Ammon's horn (tissue), 1 donor: Measurements from ENCODE around the gene AMBP.

Experiments used
- DNase-seq: peaks from one replicate; pipeline ENCODE4 v3.0.0-alpha.2; 2016; ENCODE audit warnings: low spot score

AMBP gene

DNA sequence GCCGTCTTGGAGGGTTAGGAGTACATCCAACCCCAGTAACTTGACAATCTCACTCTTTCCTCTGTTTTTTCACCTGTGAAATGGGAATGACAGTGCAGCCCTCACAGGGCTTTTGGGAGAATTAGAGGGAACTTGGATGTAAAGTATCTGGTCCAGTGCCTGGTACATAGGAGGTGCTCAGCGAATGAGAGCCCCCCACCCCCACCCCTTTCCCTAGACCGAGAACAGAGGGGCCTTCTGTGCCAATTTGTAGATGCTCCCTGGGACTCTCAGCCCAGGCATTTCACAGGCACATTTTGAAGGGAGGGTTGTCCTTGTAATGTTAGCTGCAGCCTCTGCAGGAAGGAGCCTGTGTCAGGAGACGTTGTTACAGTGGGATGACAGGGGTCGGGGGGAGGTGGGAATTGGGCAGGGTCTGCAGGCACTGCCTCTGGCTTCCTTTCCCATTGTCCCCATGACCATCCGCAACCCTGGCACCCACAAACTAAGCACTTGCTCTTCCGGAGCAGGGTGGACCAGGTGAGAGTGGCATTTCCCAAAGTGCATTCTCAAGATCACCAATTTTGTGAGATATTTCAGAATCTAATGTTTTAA, 47.0 kb downstream of the AMBP start:
- DNase-seq: no peak

DNA sequence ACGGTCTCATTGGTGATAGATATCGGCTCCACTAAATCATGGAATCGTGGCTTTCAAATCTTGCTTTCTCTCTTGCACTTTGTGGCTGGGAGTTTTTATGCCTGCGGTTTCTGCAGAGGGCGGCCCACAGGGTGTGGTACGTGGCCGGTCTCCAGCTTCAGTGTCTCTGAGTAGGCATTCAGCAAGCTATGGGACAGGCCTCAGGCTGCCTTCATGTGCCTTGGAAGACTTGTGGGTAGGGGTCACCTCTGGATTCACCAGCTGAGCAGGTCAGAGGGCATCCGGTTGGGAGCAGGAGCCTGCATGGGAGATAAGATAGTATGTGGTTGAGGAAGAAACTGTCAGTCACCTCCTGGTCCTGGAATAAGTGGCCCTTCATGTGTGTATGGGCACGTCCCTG, 47.7 kb downstream of the AMBP start:
- DNase-seq: no peak

DNA sequence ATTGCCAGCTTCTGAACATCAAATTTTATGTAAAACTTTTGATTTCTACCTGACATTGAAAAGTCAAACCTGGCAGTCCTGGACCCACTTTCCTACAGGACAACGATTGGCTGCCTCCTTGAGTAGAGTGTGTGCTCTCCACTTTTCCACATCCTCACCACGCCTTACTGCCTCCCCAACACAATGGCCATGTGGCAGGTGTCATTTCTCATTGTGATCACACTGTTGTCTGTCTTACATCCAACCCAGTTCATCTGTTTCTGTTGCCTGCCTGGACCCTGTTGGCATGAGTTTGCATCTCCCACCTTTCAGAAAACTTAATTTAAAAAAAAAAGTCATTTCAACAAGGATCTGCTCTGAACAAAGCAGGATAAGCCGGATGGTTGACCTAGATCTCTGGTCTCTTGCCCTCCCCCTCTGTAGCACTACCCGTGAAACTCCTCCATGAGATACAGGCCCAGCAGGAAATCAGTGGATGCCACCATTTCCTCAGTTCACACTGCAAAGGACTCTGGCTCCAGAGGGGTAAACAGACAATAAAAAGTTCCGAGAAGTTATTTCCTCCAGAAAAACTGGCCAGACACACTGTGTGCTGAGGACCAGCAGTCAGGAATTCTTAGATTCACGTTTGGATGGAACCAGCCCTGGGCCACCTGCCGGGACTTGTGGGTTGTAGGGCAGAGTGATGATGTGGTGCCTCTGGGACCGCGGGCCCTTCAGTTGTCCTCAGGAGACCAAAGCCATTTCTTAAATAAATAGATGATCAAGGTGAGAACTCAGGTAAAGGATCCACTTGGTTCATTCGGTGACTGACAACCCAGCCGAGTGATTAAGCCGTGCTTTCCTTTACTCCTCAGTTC, 48.6 kb downstream of the AMBP start:
- DNase-seq: no peak

DNA sequence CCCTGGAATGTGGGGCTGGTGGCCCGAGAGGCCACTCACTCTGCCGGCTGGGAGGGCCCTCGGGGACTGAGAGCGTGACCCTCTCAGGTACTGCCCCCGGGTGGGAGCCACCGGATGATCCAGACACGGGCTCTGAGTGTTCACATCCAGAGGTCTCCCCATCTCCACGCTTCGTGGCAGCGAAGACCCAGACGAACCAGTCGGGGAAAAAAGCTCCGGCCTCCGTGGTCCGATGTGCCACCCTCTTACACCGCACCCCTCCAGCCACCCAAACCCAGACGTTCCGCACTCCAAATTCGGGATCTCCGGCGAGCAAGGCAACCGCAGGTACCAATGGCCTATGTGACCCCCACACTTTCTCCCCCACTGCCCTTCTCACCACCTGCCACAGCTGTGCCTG, 49.5 kb downstream of the AMBP start:
- no peak for DNase-seq

DNA sequence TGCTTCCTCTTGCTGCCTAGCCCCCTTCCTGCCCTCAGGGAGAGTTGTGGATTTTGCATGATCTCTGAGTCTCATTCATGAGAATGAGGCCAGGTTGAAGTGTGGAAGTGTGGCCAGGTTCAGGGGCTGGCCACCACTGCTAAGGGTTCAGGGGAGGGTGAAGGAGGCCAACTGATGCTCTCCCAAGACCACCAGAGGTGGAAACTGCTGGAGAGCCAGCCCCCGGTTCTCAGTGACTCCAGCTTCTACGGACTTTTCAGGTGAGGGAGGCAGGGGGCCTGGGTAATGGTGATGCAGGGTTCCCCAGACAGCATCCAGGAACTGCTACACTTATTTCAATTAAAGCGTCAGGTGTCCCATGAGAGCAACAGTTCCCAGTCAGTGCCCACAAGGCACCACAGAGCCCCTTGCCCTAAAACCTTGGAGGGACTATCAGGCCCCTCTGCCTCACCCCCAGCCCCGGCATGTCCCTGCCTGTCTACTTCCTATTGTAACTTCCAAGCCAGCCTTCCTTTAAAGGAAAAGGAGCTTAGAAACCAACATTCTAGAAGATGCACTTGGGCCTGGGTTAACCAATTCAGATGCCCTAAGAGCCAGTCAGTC, 50.1 kb downstream of the AMBP start:
- no peak for DNase-seq

DNA sequence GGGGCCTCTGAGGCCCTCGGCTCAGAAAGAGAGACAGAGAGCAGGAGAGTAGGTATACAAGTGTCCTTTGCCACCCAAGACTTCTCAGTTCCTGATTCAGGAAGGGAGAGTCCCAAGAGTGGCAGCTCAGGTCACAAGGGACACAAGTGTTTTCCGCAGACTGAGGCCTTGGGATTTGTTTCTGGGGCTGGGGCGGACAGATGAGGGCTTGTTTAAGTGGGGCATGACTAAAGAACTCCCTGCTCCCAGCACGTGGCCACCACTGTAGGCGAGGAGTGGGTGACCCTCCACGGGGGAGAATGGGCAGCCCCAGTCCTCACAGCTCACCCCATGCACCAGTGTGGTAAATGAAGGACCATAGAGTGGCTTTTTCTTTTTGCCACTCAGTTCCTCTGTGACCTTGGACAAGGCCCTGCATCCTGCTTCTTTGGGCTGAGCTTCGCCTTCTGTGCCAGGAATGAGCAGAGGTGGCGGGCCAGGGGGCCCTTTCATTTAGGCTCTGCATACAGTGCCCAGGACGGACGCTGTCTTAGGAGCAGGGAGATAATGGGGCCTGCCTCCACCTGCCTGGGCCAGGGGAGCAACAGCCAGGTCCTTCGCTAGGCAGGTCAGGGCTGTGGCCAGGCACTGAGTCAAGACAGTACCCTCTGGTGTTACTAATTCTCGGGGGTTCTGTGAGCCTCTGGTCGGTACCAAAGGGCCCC, 50.8 kb downstream of the AMBP start:
- DNase-seq: no peak

DNA sequence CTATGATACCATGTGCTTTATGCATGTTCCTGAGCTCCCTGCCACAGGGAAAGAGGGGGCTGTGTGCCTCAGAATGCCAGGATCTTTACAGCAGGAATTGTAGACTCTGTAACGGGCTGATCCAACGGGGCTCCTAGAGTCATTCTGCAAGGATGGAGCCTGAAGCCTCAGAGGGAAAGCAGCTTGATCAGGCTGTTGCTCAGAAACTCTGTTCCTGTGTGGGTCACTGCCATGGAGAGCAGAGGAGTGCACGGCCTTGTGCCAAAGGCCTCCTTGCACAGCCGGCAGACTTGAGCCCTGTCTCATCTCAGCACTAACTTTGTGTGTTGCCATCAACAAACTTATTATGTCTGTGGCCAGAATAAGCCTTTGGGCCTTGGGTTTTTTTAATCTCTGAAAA, 51.8 kb downstream of the AMBP start:
- DNase-seq: no peak

DNA sequence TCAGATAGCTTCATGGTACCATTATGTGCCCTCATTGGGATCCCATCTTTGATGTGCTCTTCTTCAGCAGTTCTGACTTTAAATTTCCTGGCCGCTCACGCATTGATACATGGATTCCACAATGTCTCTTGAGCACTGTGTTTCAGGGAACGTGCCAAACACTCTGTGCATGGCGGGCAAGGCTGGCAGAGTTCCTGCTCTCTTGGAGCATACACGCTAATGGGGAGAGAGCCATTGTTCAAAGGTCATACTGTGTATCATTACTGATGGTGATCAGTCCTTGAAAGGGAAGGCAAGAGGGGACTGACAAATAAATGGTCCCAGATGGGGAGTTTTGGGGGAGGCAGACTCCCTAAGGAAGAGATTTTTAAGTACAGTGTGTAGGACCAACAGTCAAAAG, 52.3 kb downstream of the AMBP start:
- no peak for DNase-seq

DNA sequence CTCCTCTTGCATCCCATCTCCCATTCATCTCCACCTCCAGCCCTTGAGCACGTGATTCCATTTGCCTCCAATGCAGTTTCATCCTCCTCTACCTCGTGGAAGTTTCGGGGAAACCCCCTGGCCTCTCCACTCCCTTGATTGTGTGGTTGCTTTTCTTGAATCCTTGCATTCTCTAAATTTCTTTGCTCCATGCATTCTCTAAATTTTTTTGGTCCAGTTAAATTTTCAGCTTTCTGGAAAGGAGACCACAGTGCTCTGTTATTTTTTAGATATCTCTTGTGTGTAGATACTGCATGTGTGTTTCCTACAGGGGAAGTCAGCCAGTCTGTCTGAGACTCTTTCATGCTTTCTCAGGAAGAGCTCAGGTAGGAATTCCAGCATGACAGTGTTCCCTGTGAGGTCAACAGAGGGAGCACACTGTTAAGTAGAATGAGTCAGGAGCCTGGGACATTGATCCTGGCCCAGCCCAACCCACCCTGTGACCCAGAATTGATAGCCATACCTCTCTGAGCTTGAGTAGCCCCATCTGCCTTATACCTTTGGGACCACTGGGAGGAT, 52.8 kb downstream of the AMBP start:
- DNase-seq: no peak

DNA sequence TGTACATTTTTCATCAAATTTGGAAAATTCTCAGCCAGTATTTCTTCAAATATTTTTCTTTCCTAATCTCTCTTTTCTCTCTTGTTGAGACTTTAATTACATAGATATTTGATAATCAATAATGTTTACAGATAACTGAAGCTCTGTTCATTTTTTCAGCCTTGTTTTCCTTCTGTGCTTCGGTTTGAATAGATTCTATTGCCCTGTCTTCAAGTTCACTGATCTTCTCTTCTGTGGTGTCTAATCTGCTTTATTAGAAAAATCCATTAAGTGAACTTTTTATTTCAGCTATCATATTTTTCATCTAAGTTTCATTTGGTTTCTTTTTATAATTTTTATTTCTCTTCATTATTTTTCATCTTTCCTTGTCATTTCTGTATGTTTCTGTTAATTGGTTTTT, 54.1 kb downstream of the AMBP start:
- no peak for DNase-seq

DNA sequence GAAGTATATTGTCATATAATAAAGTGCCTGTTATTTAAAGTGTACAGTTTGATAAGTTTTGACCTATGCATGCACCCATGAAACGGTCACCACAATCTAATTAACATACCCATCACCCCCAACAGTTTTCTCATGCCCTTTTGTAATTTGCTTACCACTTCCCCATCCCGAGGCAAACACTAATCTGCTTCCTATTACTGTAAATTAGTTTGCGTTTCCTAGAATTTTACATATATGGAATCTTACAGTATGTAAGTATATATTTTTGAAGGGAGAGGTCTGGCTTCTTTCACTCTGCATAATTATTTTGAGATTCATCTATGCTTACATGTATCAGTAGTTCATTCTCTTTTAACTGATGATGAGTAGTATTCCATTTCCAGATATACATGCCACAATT, 56.5 kb downstream of the AMBP start:
- DNase-seq: no peak

DNA sequence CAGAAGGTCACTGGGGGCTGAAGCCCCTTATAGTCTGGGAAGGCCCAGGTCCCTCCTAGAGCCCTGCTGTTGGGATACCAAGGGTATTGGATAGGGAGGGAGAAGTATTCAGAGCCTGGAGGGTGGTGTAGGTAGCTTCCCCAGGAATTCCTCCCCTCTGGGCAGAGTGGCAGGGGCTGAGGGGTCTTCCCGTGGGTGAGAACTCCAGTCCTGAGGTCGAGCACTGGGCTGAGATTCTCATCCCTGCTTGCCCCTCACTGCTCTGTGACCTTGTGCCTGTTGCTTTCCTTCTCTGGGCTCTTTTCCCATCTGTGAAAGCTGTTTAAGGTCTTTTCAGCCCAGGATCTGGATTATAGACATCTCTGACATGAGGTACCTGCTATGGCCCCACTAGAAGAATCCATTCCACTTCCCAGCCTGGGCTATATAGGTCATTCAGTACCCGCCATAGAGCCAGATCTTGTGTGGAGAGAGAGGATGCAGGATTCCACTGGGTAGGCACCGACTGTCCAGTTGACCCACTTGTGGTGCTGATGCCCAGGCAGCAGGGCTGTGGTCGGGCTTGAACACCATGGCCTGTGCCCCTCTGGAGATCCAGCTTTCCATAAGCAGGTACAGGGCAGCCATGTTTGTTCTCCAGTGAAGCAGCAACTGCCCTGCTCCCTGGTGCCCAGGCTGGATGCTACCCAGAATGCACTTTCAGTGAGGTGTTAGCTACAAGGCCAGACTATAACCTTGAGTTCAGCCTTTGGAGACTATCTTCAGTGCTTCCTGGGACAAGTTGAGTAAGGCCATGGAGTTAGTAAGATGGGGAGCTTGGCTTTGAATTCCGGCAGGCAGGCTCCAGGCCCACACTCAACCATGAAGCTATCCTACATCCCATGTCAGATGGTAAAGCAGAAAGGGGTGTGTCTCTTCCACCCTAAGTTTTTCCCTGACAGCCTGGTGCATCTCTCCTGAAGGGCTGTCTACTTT, 60.1 kb downstream of the AMBP start:
- no peak for DNase-seq

DNA sequence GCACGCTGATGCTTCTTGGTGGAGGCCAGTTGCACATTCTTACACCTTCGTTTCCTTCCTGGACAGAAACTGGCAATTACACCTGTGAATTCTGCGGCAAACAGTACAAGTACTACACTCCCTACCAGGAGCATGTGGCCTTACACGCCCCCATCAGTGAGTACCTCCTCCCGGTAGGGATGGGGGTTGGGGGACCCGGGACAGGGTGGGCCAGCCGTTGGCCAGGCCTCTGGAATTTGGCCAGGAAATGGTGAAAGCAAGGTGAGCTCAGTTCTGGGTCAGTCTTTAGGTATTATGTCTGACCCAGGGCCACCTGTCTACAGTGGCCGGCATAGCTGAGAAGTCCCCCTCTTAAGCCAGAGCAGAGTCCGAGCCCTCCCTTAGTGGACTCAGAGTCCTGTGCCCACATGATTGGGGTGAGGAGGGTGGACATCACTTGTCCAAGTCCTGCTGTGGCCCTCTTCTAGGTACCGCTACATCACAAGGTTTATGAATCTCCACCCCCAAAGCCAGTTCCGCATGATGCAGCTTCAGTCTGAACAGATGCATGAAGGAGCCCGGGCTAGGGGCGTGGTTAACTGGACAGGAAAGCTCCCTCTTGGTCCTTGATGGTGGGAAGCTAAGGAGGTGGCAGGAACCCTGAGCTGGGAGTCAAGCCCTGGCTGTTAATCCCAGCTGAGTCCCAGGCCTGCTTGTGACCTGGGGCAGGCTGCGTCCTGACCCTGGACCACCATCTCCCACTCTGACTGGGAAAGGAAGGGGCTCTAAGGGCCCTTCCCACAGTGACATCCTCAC, 61.3 kb downstream of the AMBP start:
- no peak for DNase-seq

DNA sequence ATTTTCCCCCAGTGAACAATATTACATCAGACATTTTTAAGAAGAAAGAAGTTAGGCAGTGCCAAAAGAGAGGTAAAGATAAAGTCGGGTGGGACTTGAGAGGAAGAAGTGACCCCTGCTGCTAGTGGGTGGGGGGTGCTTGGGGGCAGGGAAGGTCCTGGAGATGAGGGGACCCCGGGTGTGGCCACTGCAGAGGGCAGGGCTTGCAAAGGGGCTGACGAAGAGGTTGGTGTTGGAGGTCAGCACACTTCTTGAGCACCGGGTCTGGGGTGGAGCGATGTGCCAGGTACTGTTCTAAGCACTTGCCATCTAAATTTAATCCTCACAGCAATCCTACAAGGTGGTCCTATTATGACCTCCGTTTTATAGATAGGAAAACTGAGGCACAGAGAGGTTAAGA, 62.0 kb downstream of the AMBP start:
- DNase-seq: no peak

DNA sequence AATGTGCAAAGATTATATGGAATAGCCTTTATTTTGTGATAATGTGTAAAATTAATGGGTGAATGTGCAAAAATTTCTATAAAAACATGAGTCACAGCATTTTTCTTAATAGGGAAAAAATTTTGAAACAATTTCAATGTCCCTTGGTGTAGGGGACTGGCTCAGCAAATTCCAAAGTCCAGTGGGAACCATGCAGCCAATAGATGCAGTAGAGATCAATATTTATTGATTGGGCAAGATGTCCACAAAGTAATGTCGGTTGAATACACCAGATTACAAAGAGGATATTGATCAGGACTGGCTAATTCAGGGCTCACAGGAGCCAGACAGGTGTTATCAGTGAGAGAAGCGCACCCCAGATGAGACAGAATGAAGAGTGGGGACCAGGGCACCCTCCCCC, 62.5 kb downstream of the AMBP start:
- DNase-seq: no peak

DNA sequence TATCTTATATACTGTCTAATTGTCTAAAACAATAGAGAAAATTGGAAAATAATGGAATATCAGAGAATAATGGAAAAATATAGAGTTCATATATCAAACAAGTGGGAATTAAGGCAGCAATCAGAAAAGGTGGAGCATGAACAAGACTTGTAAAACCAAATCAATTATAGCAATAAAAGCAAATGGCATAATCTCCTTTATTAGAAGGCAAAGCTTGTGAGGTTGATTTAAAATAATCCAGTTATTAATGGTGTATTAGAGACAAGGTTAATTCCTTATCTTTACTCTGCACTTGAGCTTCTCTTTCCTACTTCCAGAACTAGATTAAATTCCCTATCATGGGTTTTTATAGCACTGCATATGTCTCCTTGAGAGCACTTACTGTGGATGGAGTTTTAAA, 64.1 kb downstream of the AMBP start:
- DNase-seq: no peak

DNA sequence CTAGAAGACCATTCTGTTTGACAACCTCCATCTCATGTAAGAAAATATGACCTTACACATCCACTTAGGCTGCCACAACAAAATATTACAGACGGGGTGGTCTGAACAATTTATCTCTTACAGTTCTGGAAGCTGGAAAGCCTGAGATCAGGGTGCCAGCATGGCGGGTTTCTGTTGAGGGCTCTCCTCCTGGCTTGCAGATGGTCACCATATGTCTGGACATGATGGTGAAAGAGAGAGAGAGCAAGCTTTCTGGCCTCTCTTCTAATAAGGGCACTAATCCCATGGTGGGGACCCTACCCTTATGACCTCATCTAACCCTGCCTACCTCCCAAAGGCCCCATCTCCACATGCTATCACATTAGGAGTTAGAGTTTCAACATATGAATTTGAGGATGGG, 66.0 kb downstream of the AMBP start:
- DNase-seq: no peak

DNA sequence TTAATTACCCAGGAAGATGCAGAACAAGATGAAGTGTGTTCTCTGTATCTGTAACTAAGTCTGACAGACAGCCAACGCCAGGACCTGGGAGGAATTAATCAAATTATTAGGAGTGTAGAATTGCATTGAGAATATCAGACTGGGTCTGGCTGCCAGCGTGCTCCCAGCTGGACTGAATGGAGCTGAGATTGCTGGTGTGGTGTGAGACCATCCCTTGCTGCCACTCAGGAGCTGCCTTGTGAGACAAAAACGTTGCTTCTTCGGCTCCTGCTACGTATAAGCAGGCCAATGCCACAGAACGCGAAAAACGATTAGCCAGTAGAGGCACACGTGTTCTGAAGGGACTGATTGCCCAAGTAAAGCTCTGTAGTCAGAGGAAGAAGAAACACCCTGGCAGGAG, 66.8 kb downstream of the AMBP start:
- DNase-seq: no peak
